ENCODE results near the gene LRFN2.

DNA sequence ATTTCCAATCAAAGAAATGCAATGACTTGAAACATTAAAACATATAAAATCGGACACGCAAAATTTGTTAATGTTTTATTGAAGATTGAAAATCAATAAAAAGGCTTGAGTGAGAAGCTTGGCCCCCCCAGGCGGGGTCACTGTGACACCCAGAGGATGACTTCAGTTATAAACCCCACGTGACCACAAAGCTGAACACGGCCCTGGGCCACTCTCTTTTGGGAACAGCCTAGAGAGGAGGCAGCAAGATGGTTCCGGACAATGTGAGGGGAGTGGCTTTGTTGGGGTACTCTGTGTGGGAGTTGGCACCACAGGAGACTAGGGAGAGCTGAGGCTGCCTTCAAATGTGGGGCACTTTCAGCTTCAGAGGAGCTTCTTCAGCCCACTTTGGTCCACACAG lies 172.5 kb downstream of the LRFN2 start:
- TF ChIP-seq, protein P1, sequence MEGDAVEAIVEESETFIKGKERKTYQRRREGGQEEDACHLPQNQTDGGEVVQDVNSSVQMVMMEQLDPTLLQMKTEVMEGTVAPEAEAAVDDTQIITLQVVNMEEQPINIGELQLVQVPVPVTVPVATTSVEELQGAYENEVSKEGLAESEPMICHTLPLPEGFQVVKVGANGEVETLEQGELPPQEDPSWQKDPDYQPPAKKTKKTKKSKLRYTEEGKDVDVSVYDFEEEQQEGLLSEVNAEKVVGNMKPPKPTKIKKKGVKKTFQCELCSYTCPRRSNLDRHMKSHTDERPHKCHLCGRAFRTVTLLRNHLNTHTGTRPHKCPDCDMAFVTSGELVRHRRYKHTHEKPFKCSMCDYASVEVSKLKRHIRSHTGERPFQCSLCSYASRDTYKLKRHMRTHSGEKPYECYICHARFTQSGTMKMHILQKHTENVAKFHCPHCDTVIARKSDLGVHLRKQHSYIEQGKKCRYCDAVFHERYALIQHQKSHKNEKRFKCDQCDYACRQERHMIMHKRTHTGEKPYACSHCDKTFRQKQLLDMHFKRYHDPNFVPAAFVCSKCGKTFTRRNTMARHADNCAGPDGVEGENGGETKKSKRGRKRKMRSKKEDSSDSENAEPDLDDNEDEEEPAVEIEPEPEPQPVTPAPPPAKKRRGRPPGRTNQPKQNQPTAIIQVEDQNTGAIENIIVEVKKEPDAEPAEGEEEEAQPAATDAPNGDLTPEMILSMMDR (IDR thresholded peaks at IDR 0.05; ENCODE audit: low read depth, low read length, poor library complexity, severe bottlenecking) = no peak
- no peak for TF ChIP-seq EZH2phosphoT487 (IDR thresholded peaks at IDR 0.05; ENCODE audit: borderline replicate concordance, low read length)
